Stimulated activated CD8-positive, alpha-beta memory T cell treated with anti-CD3 and anti-CD28 coated beads, Interleukin-2, amount 100 ng/mL, for 48 hours (primary cell): ENCODE data around the gene CLPTM1L.

Experiments used
- DNase-seq, 2 donors: peaks; one replicate each; pipeline ENCODE4 v3.0.0-alpha.2; 2020; ENCODE audit warnings: low read depth in 2 of 2

Gene CLPTM1L

GRCh38 chr5:1274471-1274870 is 70.4 kb downstream of the CLPTM1L start:
- no peak for DNase-seq

- DNase-seq, result no peak
Measured at GRCh38 chr5:1273745-1274144, 71.2 kb downstream of the CLPTM1L start.

GRCh38 chr5:1272201-1272600 is 72.7 kb downstream of the CLPTM1L start:
- DNase-seq, result no peak

- no peak for DNase-seq
Measured at GRCh38 chr5:1270933-1271914, 73.7 kb downstream of the CLPTM1L start.

- no peak for DNase-seq
Measured at GRCh38 chr5:1270426-1270825, 74.5 kb downstream of the CLPTM1L start.

- DNase-seq, result peak; percentile 14 to 20
Measured at GRCh38 chr5:1268666-1269065, 76.2 kb downstream of the CLPTM1L start.

- DNase-seq, result no peak
Measured at GRCh38 chr5:1268056-1268455, 76.8 kb downstream of the CLPTM1L start.
